ENCODE data around the gene POLR1A.

POLR1A gene

DNA sequence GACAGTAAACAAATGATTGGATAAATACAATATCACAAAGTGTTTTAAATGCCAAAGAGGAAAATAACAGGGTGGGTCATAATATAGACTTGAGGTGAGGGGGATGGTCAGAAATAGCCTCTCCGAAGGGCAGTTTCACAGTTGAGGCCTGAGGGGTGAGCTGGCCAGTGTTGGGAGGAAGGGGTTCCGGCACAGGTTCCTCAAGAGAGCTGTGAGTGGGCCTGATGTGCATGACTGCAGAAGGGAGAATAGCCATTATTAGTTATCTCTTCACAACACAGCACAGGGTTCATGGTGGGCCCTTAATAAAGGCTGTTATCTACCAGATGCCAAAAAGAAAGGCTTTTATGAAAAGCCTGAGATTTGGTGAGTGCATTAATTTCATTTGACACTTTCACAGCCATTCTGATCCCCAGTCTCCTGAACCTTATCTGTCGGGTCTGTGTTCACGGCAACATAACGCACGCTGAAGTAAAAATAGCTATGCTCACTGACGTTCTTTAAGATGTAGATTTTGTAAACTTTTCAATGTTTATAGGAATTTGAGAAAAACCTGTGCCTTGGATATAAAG, 39.6 kb downstream of the POLR1A start:
- Histone ChIP-seq H3K27me3 (replicated peaks; ENCODE audit: control insufficient read depth, insufficient read depth, low read length) (no peaks in the 10 kb centered on the region), H3K36me3 (ENCODE audit: control insufficient read depth, insufficient read depth, low read length) (peaks cover 19% of the 10 kb centered on the region), H3K4me3 (replicated peaks; ENCODE audit: low read depth, low read length) (no peak overlapping the region)
- no peak for DNase-seq (ENCODE audit: extremely low read depth, insufficient read length)
- TF ChIP-seq, protein P1, sequence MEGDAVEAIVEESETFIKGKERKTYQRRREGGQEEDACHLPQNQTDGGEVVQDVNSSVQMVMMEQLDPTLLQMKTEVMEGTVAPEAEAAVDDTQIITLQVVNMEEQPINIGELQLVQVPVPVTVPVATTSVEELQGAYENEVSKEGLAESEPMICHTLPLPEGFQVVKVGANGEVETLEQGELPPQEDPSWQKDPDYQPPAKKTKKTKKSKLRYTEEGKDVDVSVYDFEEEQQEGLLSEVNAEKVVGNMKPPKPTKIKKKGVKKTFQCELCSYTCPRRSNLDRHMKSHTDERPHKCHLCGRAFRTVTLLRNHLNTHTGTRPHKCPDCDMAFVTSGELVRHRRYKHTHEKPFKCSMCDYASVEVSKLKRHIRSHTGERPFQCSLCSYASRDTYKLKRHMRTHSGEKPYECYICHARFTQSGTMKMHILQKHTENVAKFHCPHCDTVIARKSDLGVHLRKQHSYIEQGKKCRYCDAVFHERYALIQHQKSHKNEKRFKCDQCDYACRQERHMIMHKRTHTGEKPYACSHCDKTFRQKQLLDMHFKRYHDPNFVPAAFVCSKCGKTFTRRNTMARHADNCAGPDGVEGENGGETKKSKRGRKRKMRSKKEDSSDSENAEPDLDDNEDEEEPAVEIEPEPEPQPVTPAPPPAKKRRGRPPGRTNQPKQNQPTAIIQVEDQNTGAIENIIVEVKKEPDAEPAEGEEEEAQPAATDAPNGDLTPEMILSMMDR (IDR thresholded peaks at IDR 0.05; ENCODE audit: insufficient read depth, low read length, poor library complexity, severe bottlenecking), result no peak

DNA sequence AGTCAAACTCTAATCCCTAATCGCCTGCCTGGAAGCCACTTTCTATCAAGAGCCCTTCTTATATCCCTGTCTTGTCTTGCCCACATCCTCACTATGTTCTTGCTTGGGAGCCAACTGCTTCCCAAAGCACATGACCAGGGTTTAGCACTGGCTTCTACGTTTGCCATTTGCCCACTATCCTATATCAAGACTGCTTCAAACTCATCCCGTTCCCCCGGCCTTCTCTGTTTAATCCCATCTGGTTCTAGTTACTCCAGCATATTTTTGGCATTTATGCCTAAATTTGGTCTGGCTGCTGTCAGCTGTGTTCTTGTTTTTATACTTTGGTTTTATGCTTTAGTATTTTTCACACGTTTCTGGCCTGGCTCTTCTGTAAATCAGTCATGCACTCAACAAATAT, 40.2 kb downstream of the POLR1A start:
- DNase-seq (ENCODE audit: extremely low read depth, insufficient read length), result no peak

DNA sequence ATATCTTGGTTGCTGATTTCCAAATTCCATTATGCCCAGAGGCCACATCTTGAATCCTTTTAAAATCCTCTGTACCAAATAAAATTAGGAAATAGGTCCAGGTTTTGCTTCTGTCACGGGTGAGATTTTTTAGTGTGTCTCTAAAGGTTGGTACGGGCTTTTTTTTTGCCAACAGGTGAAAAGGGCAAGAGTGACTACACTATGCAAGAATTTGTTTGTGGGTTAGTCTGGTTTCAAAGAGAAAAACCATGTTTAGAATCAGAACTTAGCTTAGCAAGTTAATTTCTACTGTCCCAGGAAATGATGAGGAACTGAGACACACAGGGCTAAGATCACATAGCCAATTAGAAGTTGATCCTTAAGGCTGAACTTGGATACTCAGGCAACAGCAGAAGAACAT, 41.7 kb downstream of the POLR1A start:
- no peak for DNase-seq (ENCODE audit: extremely low read depth, insufficient read length)
- Histone ChIP-seq H3K4me3 (replicated peaks; ENCODE audit: low read depth, low read length) (no peak overlapping the region), H3K27me3 (replicated peaks; ENCODE audit: control insufficient read depth, insufficient read depth, low read length) (no peaks in the 10 kb centered on the region), H3K36me3 (ENCODE audit: control insufficient read depth, insufficient read depth, low read length) (peaks cover 16% of the 10 kb centered on the region)
- TF ChIP-seq, protein P1 (IDR thresholded peaks at IDR 0.05; ENCODE audit: insufficient read depth, low read length, poor library complexity, severe bottlenecking), result no peak

More for the DNA sequence above, 40.2 kb downstream of the POLR1A start:
- H3K36me3 ChIP-seq (ENCODE audit: control insufficient read depth, insufficient read depth, low read length), result peaks cover 19% of the 10 kb centered on the region
- H3K4me3 ChIP-seq (replicated peaks; ENCODE audit: low read depth, low read length), result no peak overlapping the region
- no peaks in the 10 kb centered on the region for H3K27me3 ChIP-seq (replicated peaks; ENCODE audit: control insufficient read depth, insufficient read depth, low read length)
- TF ChIP-seq, protein P1 (IDR thresholded peaks at IDR 0.05; ENCODE audit: insufficient read depth, low read length, poor library complexity, severe bottlenecking), result no peak

DNA sequence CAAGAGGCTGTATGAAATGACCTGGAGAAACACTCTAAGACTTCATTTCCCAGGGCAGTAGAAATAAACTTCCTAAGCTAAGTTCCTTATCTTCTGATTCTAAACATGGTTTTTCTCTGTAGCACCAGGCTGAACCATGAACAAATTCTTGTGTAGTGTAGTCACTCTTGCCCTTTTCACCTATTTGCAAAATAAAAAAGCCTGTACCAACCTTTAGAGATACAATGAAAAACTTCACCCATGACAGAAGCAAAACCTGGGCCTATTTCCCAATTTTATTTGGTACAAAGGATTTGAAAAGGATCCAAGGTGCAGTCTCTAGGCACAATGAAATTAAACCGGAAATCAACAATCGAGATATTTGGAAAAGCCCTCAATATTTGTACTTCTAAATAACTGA, 43.6 kb downstream of the POLR1A start:
- no peak overlapping the region for H3K4me3 ChIP-seq (replicated peaks; ENCODE audit: low read depth, low read length)
- DNase-seq (ENCODE audit: extremely low read depth, insufficient read length), result no peak
- no peaks in the 10 kb centered on the region for H3K27me3 ChIP-seq (replicated peaks; ENCODE audit: control insufficient read depth, insufficient read depth, low read length)
- TF ChIP-seq, protein P1 (IDR thresholded peaks at IDR 0.05; ENCODE audit: insufficient read depth, low read length, poor library complexity, severe bottlenecking), result no peak
- H3K36me3 ChIP-seq (ENCODE audit: control insufficient read depth, insufficient read depth, low read length), result peaks cover 16% of the 10 kb centered on the region

DNA sequence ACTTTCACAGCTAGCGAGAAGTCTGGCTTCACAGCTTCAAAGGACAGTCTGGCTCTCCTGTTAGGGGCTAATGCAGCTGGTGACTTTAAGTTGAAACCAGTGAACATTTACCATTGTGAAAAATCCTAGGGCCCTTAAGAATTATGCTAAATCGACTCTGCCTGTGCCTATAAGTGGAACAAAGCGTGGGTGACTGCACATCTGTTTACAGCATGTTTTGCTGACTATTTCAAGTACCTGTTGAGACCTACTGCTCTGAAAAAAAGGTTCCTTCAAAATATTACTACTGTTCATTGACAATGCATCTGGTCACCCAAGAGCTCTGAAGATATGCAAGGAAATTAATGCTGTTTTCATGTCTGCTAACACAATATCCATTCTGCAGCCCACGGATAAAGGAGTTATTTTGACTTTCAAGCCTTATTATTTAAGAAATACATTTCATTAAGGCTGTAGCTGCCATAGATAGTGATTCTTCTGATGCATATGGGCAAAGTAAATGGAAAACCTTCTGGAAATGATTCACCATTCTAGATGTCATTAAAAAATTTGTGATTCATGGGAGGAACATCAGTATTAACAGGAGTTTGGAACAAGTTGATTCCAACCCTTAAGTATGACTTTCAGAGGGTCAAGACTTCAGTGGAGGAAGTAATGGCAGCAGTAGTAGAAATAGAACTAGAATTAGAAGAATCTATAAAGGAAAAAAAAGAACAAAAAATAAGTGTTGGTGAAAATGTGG, 48.9 kb downstream of the POLR1A start:
- Histone ChIP-seq H3K27me3 (replicated peaks; ENCODE audit: control insufficient read depth, insufficient read depth, low read length) (no peaks in the 10 kb centered on the region), H3K4me3 (replicated peaks; ENCODE audit: low read depth, low read length) (no peak overlapping the region), H3K36me3 (ENCODE audit: control insufficient read depth, insufficient read depth, low read length) (peaks cover 22% of the 10 kb centered on the region)
- no peak for DNase-seq (ENCODE audit: extremely low read depth, insufficient read length)
- TF ChIP-seq, protein P1 (IDR thresholded peaks at IDR 0.05; ENCODE audit: insufficient read depth, low read length, poor library complexity, severe bottlenecking), result no peak
